H1 (cell line): ENCODE measurements around the gene BLCAP. TPM values are rescaled to one million over a fixed set of nuclear protein-coding genes. Genes with fewer than 3 reads are reported as not detected.

Experiments
- CTCF ChIA-PET: fragments of 300-600 bp; sonication (Branson Sonifier 250); formaldehyde crosslinking; loops from one replicate; lab custom pipeline; 2021; ENCODE audit not compliant: partially characterized antibody; lab: Charles Lee
- POLR2A ChIA-PET: fragments of 300-600 bp; sonication (Branson Sonifier 250); formaldehyde crosslinking; loops from one replicate; lab custom pipeline; 2021; ENCODE audit warnings: inconsistent platforms; ENCODE audit not compliant: partially characterized antibody; lab: Charles Lee
- DNase-seq, 2 experiments: peaks; one replicate each; pipeline versions ENCODE4 v3.0.0 to v3.0.0-alpha.2; 2010 to 2022; ENCODE audit warnings: low spot score in 2 of 2, low read depth in 1 of 2, mixed read lengths in 1 of 2
- FAIRE-seq: peaks from 2 replicates; lab custom pipeline; 2011; peaks lifted over from hg19 to GRCh38; lab: Jason Lieb, UNC
- H2AFZ ChIP-seq: 2 replicates; pipeline ENCODE4 v1.8.1; 2012; ENCODE audit warnings: low read length, inconsistent platforms
- H2AK5ac ChIP-seq: 2 replicates; pipeline ENCODE4 v1.6.1; 2013; ENCODE audit warnings: low read depth, low read length
- H2BK120ac ChIP-seq: replicated peaks from 2 replicates; pipeline ENCODE3; 2013; ENCODE audit warnings: low read depth, low read length, inconsistent platforms
- H2BK12ac ChIP-seq: 2 replicates; pipeline ENCODE4 v1.6.1; 2013; ENCODE audit warnings: low read depth, low read length
- H2BK15ac ChIP-seq: 2 replicates; pipeline ENCODE4 v1.6.1; 2013; ENCODE audit warnings: low read length
- H2BK20ac ChIP-seq: 2 replicates; pipeline ENCODE4 v1.6.1; 2013; ENCODE audit warnings: low read length
- H2BK5ac ChIP-seq: 2 replicates; pipeline ENCODE4 v1.6.1; 2013; ENCODE audit warnings: low read depth, low read length
- H3K14ac ChIP-seq: 2 replicates; pipeline ENCODE4 v1.6.1; 2013; ENCODE audit warnings: inconsistent platforms; ENCODE audit not compliant: insufficient read length
- H3K18ac ChIP-seq: 2 replicates; pipeline ENCODE4 v1.6.1; 2013; ENCODE audit warnings: low read length; ENCODE audit errors: extremely low read depth
- H3K23ac ChIP-seq: 2 replicates; pipeline ENCODE4 v1.6.1; 2013; ENCODE audit warnings: inconsistent platforms; ENCODE audit not compliant: insufficient read length
- H3K23me2 ChIP-seq: 2 replicates; pipeline ENCODE4 v1.6.1; 2013; ENCODE audit warnings: low read depth, low read length
- H3K27ac ChIP-seq: 2 replicates; pipeline ENCODE4 v1.6.1; 2011; ENCODE audit warnings: low read depth, low read length, inconsistent platforms
- H3K27me3 ChIP-seq, 4 experiments: replicated peaks in 1 of 4; 1 replicate in 1 of 4; 2 replicates in 3 of 4; pipeline versions ENCODE4 v1.6.1 to v1.8.1; 2011 to 2013; ENCODE audit warnings: low read length in 3 of 4, mild to moderate bottlenecking in 3 of 4, inconsistent platforms in 2 of 4, mixed read lengths in 2 of 4, moderate library complexity in 1 of 4; ENCODE audit not compliant: control insufficient read depth in 3 of 4, insufficient read depth in 3 of 4; ENCODE audit errors: extremely low read depth in 1 of 4
- H3K36me3 ChIP-seq, 4 experiments: 2 replicates each; pipeline versions ENCODE4 v1.6.1 to v1.8.1; 2011 to 2013; ENCODE audit warnings: mild to moderate bottlenecking in 4 of 4, low read length in 3 of 4, moderate library complexity in 2 of 4, control low read depth in 1 of 4, inconsistent platforms in 1 of 4; ENCODE audit not compliant: insufficient read depth in 4 of 4, control insufficient read depth in 2 of 4
- H3K4ac ChIP-seq: replicated peaks from 2 replicates; pipeline ENCODE3; 2013; ENCODE audit warnings: low read length, low read depth, mixed read lengths, inconsistent platforms; ENCODE audit not compliant: insufficient read length
- H3K4me1 ChIP-seq, 4 experiments: replicated peaks in 1 of 4; 1 replicate in 1 of 4; 2 replicates in 3 of 4; pipeline versions ENCODE4 v1.6.1 to v1.8.1; 2011 to 2013; ENCODE audit warnings: low read length in 3 of 4, inconsistent platforms in 2 of 4, mixed read lengths in 1 of 4; ENCODE audit not compliant: insufficient read depth in 4 of 4, control insufficient read depth in 3 of 4
- H3K4me2 ChIP-seq, 2 experiments: 2 replicates each; pipeline versions ENCODE4 v1.6.1 to v1.8.1; 2011 to 2013; ENCODE audit warnings: low read depth in 2 of 2, low read length in 2 of 2, control low read depth in 1 of 2, inconsistent platforms in 1 of 2, mild to moderate bottlenecking in 1 of 2; ENCODE audit not compliant: insufficient read depth in 1 of 2
- H3K4me3 ChIP-seq, 4 experiments: fragments of 200-600, 300-600 bp in 1 of 4; sonication (generic), shearing (Covaris generic), sonication (Bioruptor Twin) in 1 of 4; 2 replicates each; pipeline versions ENCODE4 v1.5.1 to v1.8.1; 2011 to 2016; ENCODE audit warnings: low read length in 4 of 4, low read depth in 3 of 4, control low read depth in 2 of 4, inconsistent platforms in 2 of 4, mild to moderate bottlenecking in 2 of 4, mixed read lengths in 1 of 4, moderate library complexity in 1 of 4; ENCODE audit not compliant: insufficient read depth in 2 of 4; ENCODE audit errors: extremely low read depth in 1 of 4
- H3K56ac ChIP-seq: replicated peaks from 2 replicates; pipeline ENCODE3; 2013; ENCODE audit warnings: low read depth, mild to moderate bottlenecking, mixed read lengths, low read length, inconsistent platforms; ENCODE audit not compliant: insufficient read length
- H3K79me1 ChIP-seq: 2 replicates; pipeline ENCODE4 v1.6.1; 2013; ENCODE audit warnings: low read depth, low read length, control low read depth
- H3K79me2 ChIP-seq, 2 experiments: 2 replicates each; pipeline versions ENCODE4 v1.6.1 to v1.8.1; 2012 to 2013; ENCODE audit warnings: low read length in 2 of 2, mild to moderate bottlenecking in 2 of 2, inconsistent platforms in 1 of 2; ENCODE audit not compliant: insufficient read depth in 2 of 2, control insufficient read depth in 1 of 2
- H3K9ac ChIP-seq, 4 experiments: replicated peaks in 1 of 4; 1 replicate in 1 of 4; 2 replicates in 3 of 4; pipeline versions ENCODE4 v1.6.1 to v1.8.1; 2011 to 2013; ENCODE audit warnings: low read depth in 3 of 4, low read length in 3 of 4, control low read depth in 2 of 4, mild to moderate bottlenecking in 2 of 4, moderate library complexity in 2 of 4, inconsistent platforms in 1 of 4; ENCODE audit errors: extremely low read depth in 1 of 4
- H3K9me3 ChIP-seq, 2 experiments: 2 replicates each; pipeline versions ENCODE4 v1.6.1 to v1.8.1; 2012 to 2013; ENCODE audit warnings: mild to moderate bottlenecking in 2 of 2, moderate library complexity in 2 of 2, control low read depth in 1 of 2, inconsistent platforms in 1 of 2, low read depth in 1 of 2, low read length in 1 of 2, mixed read lengths in 1 of 2; ENCODE audit not compliant: insufficient read depth in 2 of 2
- H4K20me1 ChIP-seq, 2 experiments: replicated peaks in 1 of 2; 2 replicates each; pipeline versions ENCODE3 to v1.8.1; 2011 to 2013; ENCODE audit warnings: inconsistent platforms in 2 of 2, low read length in 2 of 2, mild to moderate bottlenecking in 1 of 2; ENCODE audit not compliant: insufficient read depth in 2 of 2, control insufficient read depth in 1 of 2
- H4K5ac ChIP-seq: 2 replicates; pipeline ENCODE4 v1.6.1; 2013; ENCODE audit warnings: low read length, low read depth, mixed read lengths, inconsistent platforms; ENCODE audit not compliant: insufficient read length
- H4K8ac ChIP-seq: 2 replicates; pipeline ENCODE4 v1.8.0; 2013; ENCODE audit warnings: mild to moderate bottlenecking, moderate library complexity, low read length, inconsistent platforms; ENCODE audit not compliant: insufficient read depth; ENCODE audit errors: extremely low read depth
- H4K91ac ChIP-seq: replicated peaks from 2 replicates; pipeline ENCODE3; 2013; ENCODE audit warnings: low read length, mixed read lengths, inconsistent platforms; ENCODE audit not compliant: insufficient read length
- BRCA1 ChIP-seq: IDR thresholded peaks from 2 replicates; pipeline ENCODE4 v1.6.1; 2012; ENCODE audit warnings: low read depth, low read length, improper control_type of control experiment
- CEBPB ChIP-seq: IDR thresholded peaks from 2 replicates; pipeline ENCODE4 v1.6.1; 2012; ENCODE audit warnings: low read depth, low read length
- CHD2 ChIP-seq: IDR thresholded peaks from 2 replicates; pipeline ENCODE4 v1.6.1; 2012; ENCODE audit warnings: low read length, improper control_type of control experiment
- EP300 ChIP-seq, 2 experiments: IDR thresholded peaks; 1 replicate in 1 of 2; 2 replicates in 1 of 2; pipeline ENCODE4 v1.6.1; 2011 to 2012; ENCODE audit warnings: low read depth in 2 of 2, low read length in 2 of 2, mild to moderate bottlenecking in 2 of 2, borderline replicate concordance in 1 of 2, inconsistent platforms in 1 of 2, moderate library complexity in 1 of 2
- GABPA ChIP-seq: IDR thresholded peaks from 2 replicates; pipeline ENCODE4 v1.6.1; 2011; ENCODE audit warnings: mild to moderate bottlenecking, low read length, moderate library complexity, borderline replicate concordance; ENCODE audit not compliant: insufficient read depth
- PHF8 ChIP-seq: fragments of 200-600 bp; sonication (generic); conservative IDR thresholded peaks from 2 replicates; pipeline ENCODE4 v1.7.1; 2012; ENCODE audit warnings: low read depth, mild to moderate bottlenecking, inconsistent platforms, low read length, moderate library complexity
- POU5F1 ChIP-seq: IDR thresholded peaks from 2 replicates; pipeline ENCODE4 v1.6.1; 2011; ENCODE audit warnings: low read depth, mild to moderate bottlenecking, low read length, moderate library complexity
- RNF2 ChIP-seq: fragments of 200-900, 300-1000 bp; sonication (generic); IDR thresholded peaks from 2 replicates; pipeline ENCODE4 v1.7.1; 2016; ENCODE audit warnings: borderline replicate concordance, low read depth, mild to moderate bottlenecking, antibody characterized with exemption, low read length; ENCODE audit not compliant: poor library complexity, severe bottlenecking; ENCODE audit errors: missing control alignments
- SIRT6 ChIP-seq: IDR thresholded peaks from one replicate; pipeline ENCODE4 v1.7.1; 2012; ENCODE audit warnings: low read length, inconsistent platforms
- SP2 ChIP-seq: IDR thresholded peaks from 2 replicates; pipeline ENCODE4 v1.6.1; 2012; ENCODE audit warnings: mild to moderate bottlenecking, low read length, inconsistent platforms
- SUZ12 ChIP-seq: fragments of 200-600 bp; sonication (generic); IDR thresholded peaks from 2 replicates; pipeline ENCODE4 v1.6.1; 2012; ENCODE audit warnings: mild to moderate bottlenecking, inconsistent platforms, low read length, moderate library complexity, mixed read lengths
- WGBS, 2 experiments: shearing (Covaris generic) in 1 of 2; methylation state at CpG; one replicate each; pipeline versions ENCODE4 v1.1.6 to v1.1.7; 2013 to 2015; ENCODE audit warnings: low lambda C conversion rate in 2 of 2, mixed read lengths in 2 of 2, inconsistent platforms in 1 of 2, low coverage in 1 of 2, missing lambda C conversion rate in 1 of 2; ENCODE audit not compliant: insufficient replicate concordance in 2 of 2, insufficient coverage in 1 of 2, insufficient read length in 1 of 2; ENCODE audit errors: extremely low coverage in 1 of 2, missing lambda C conversion rate in 1 of 2; 5-methylcytosine and 5-hydroxymethylcytosine counted together
- polyA plus RNA-seq, 7 experiments: library from polyadenylated mRNA; depleted of rRNA in 3 of 7; stranded (reverse) in 5 of 7; unstranded in 2 of 7; fragments of >200 nt in 5 of 7; fragments of 200-250 nt in 2 of 7; gene quantifications; 1 replicate in 5 of 7; 2 replicates in 1 of 7; 4 replicates in 1 of 7; pipeline versions ENCODE4 v1.2.1 to v1.2.3, GENCODE V29; 2011 to 2013; ENCODE audit warnings: missing spikeins in 2 of 7, mixed read lengths in 2 of 7
- total RNA-seq: library from RNA; stranded (reverse); fragmentation: NEBNext Ultra II Directional; extraction: Animal tissue kit (Norgen Biotek cat#: 25700); gene quantifications from 2 replicates; pipeline ENCODE4 v1.2.1, GENCODE V29; 2021

BLCAP gene
- total and polyA plus RNA-seq, 2 of the 8 experiments (the other 6 are each of a cell fraction or from before 2014, with no cell fraction given): 60.3 to 72.2 TPM

- H2BK5ac ChIP-seq: no peak overlapping the region
- H4K8ac ChIP-seq: no peak overlapping the region
- TF ChIP-seq BRCA1 (no peak), GABPA (no peak), SP2 (no peak), RNF2 (no peak), EP300 (IDR thresholded peaks at IDR 0.05; ENCODE audit: borderline replicate concordance in 1 of 2, low read depth in 2 of 2, low read length in 2 of 2) (no peak), PHF8 (no peak), CEBPB (no peak), SUZ12 (no peak), CHD2 (no peak), POU5F1 (no peak), SIRT6 (no peak)
- no peak overlapping the region for H3K56ac ChIP-seq
- peaks cover 0 to 4% (median 0%) of the 10 kb centered on the region in 4 experiments; a peak in 2 of 7 replicates for H3K4me1 ChIP-seq
- CTCF ChIA-PET: interaction anchor here (1.7 to 4.4 kb wide), 2 partner anchors 12 to 95 kb away, joined by 5 to 26 read pairs; no protein-coding TSS in a partner anchor
- no peak overlapping the region for H3K9ac ChIP-seq
- H4K20me1 ChIP-seq: no peaks in the 10 kb centered on the region
- H2BK20ac ChIP-seq: no peak overlapping the region
- no peaks in the 10 kb centered on the region for H3K36me3 ChIP-seq
- H3K23ac ChIP-seq: no peak overlapping the region
- H2BK12ac ChIP-seq: no peak overlapping the region
- H3K18ac ChIP-seq: no peak overlapping the region
- no peaks in the 10 kb centered on the region for H3K9me3 ChIP-seq
- H3K27me3 ChIP-seq: no peaks in the 10 kb centered on the region; a peak in 2 of 7 replicates
- no peaks in the 10 kb centered on the region; the same call in 1 of the 2 replicates for H3K23me2 ChIP-seq
- no peak overlapping the region for H3K14ac ChIP-seq
- no peak overlapping the region for H4K91ac ChIP-seq
- no peak overlapping the region for H2AFZ ChIP-seq
- H3K79me2 ChIP-seq: no peaks in the 10 kb centered on the region
- no peak overlapping the region for H4K5ac ChIP-seq
- DNase-seq: no peak
- H3K4me2 ChIP-seq: no peak overlapping the region
- no peak for FAIRE-seq
- H3K4ac ChIP-seq: no peak overlapping the region
- no peak overlapping the region for H2BK15ac ChIP-seq
- no peaks in the 10 kb centered on the region for H3K79me1 ChIP-seq
- no peak overlapping the region for H3K27ac ChIP-seq
- 89% methylated on average over 7 of the region's 7 CpGs; no CpG with 5 or more reads in 1 of the 2 experiments for WGBS, 2 experiments
- no peak overlapping the region for H3K4me3 ChIP-seq
- no peak overlapping the region for H2BK120ac ChIP-seq
- H2AK5ac ChIP-seq: no peak overlapping the region
- POLR2A ChIA-PET: interaction anchor here (1.0 to 12.4 kb wide), 4 partner anchors 13 to 36 kb away, joined by 3 to 106 read pairs (median 6); partner anchors contain the start of gene BLCAP
Measured at GRCh38 chr20:37490663-37491350, 36.9 kb downstream of the BLCAP start.
